ELF-1 (cell line): Measurements from ENCODE around the gene CTNNA3.

ENCODE experiments used
- DNase-seq: peaks from one replicate; pipeline ENCODE4 v3.0.0-alpha.2; 2016; ENCODE audit warnings: low read depth, low spot score

Gene CTNNA3

GRCh38 chr10:66767707-66768106 lies 928.3 kb downstream of the CTNNA3 start:
- DNase-seq = no peak

GRCh38 chr10:66762218-66762729 lies 933.7 kb downstream of the CTNNA3 start:
- DNase-seq = no peak

GRCh38 chr10:66760941-66761340 lies 935.1 kb downstream of the CTNNA3 start:
- DNase-seq = no peak

- DNase-seq = no peak
Observed at GRCh38 chr10:66755474-66755873, 940.5 kb downstream of the CTNNA3 start.

GRCh38 chr10:66752714-66753113 lies 943.3 kb downstream of the CTNNA3 start:
- DNase-seq = no peak

GRCh38 chr10:66748217-66748616 lies 947.8 kb downstream of the CTNNA3 start:
- DNase-seq = no peak

GRCh38 chr10:66747451-66747850 lies 948.5 kb downstream of the CTNNA3 start:
- DNase-seq = no peak

GRCh38 chr10:66746711-66747110 lies 949.3 kb downstream of the CTNNA3 start:
- DNase-seq = no peak

GRCh38 chr10:66746246-66746645 lies 949.7 kb downstream of the CTNNA3 start:
- no peak for DNase-seq

GRCh38 chr10:66744915-66745314 lies 951.1 kb downstream of the CTNNA3 start:
- DNase-seq = no peak

- DNase-seq = no peak
Observed at GRCh38 chr10:66737241-66737640, 958.8 kb downstream of the CTNNA3 start.

- no peak for DNase-seq
Observed at GRCh38 chr10:66723608-66724400, 972.2 kb downstream of the CTNNA3 start.

GRCh38 chr10:66719483-66719882 lies 976.5 kb downstream of the CTNNA3 start:
- DNase-seq = no peak

- DNase-seq = no peak
Observed at GRCh38 chr10:66717231-66717981, 978.6 kb downstream of the CTNNA3 start.

- no peak for DNase-seq
Observed at GRCh38 chr10:66714741-66715140, 981.3 kb downstream of the CTNNA3 start.

- DNase-seq = no peak
Observed at GRCh38 chr10:66713387-66713786, 982.6 kb downstream of the CTNNA3 start.

- DNase-seq = no peak
Observed at GRCh38 chr10:66698069-66698468, 997.9 kb downstream of the CTNNA3 start.

- no peak for DNase-seq
Observed at GRCh38 chr10:66695046-66695445, 1000.9 kb downstream of the CTNNA3 start.

GRCh38 chr10:66684581-66684980 lies 1011.4 kb downstream of the CTNNA3 start:
- no peak for DNase-seq

GRCh38 chr10:66680886-66681285 lies 1015.1 kb downstream of the CTNNA3 start:
- no peak for DNase-seq

- no peak for DNase-seq
Observed at GRCh38 chr10:66678521-66678920, 1017.5 kb downstream of the CTNNA3 start.

GRCh38 chr10:66673071-66673470 lies 1022.9 kb downstream of the CTNNA3 start:
- no peak for DNase-seq

- no peak for DNase-seq
Observed at GRCh38 chr10:66671562-66671961, 1024.4 kb downstream of the CTNNA3 start.
